Testis (tissue), 2 donors: ENCODE results near the gene EPS8L3.

ENCODE experiments used
- POLR2A ChIP-seq: fragments of 450-650 bp; IDR thresholded peaks from one replicate; pipeline ENCODE4 v1.6.1; 2017; ENCODE audit warnings: antibody characterized with exemption, mild to moderate bottlenecking, moderate library complexity
- TF ChIP-seq, protein P1 (sequence below), 3 experiments: fragments of 450-650 bp in 2 of 3; fragments of 200-600 bp in 1 of 3; sonication (generic) in 1 of 3; IDR thresholded peaks; one replicate each; pipeline ENCODE4 v1.5.1; 2016 to 2019; ENCODE audit warnings: antibody characterized with exemption in 3 of 3, mild to moderate bottlenecking in 2 of 3, moderate library complexity in 1 of 3

DNA sequence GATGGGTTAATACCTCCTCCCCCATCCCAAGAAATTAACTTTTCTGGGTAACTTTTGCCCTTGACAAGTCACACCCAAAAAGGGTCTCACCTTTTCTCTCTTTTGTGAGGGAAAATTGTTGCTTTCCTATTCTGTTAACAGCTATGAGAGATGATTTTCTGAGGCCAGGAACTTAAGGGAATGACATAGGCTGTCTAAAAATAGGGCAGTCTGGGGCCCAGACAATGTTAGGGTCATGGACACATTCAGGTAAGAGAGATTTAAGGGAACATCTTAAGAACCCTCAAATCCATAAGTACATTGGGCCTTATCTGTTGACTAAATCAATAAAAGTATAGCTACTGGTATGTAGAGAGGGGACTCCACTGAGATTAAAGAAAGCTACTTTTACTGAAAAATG, 14.5 kb downstream of the EPS8L3 start:
- TF ChIP-seq, protein P1, sequence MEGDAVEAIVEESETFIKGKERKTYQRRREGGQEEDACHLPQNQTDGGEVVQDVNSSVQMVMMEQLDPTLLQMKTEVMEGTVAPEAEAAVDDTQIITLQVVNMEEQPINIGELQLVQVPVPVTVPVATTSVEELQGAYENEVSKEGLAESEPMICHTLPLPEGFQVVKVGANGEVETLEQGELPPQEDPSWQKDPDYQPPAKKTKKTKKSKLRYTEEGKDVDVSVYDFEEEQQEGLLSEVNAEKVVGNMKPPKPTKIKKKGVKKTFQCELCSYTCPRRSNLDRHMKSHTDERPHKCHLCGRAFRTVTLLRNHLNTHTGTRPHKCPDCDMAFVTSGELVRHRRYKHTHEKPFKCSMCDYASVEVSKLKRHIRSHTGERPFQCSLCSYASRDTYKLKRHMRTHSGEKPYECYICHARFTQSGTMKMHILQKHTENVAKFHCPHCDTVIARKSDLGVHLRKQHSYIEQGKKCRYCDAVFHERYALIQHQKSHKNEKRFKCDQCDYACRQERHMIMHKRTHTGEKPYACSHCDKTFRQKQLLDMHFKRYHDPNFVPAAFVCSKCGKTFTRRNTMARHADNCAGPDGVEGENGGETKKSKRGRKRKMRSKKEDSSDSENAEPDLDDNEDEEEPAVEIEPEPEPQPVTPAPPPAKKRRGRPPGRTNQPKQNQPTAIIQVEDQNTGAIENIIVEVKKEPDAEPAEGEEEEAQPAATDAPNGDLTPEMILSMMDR (IDR thresholded peaks at IDR 0.05): no peak
- TF ChIP-seq POLR2A: no peak
